ENCODE measurements around the gene MYMX. TPM values are rescaled to one million over a fixed set of nuclear protein-coding genes. Genes with fewer than 3 reads are reported as not detected.

The MYMX gene
- total RNA-seq, 1 experiment from 2014 or later, result not detected

- no peaks in the 10 kb centered on the region for H3K27me3 Mint-ChIP-seq (ENCODE audit: insufficient read depth, unreplicated experiment)
- H3K27me3 ChIP-seq (replicated peaks; ENCODE audit: control insufficient read depth, insufficient read depth, low read length), result no peaks in the 10 kb centered on the region
- BruUV-seq (replicated peaks), result no TSS peak
- H3K36me3 ChIP-seq (ENCODE audit: control insufficient read depth, insufficient read depth, low read length), result peaks cover 4% of the 10 kb centered on the region
- CTCF ChIA-PET, result interaction anchor here (1.6 kb wide), 1 partner anchor 22 kb away, joined by 8 read pairs; the partner anchor contains the start of gene SLC29A1
- no peak for DNase-seq
- no peaks in the 10 kb centered on the region for H3K9me3 Mint-ChIP-seq (ENCODE audit: unreplicated experiment)
- no peak for TF ChIP-seq CTCF (IDR thresholded peaks at IDR 0.05; ENCODE audit: insufficient read depth in 1 of 2, low read depth in 1 of 2, low read length in 1 of 2, severe bottlenecking in 1 of 2, unreplicated experiment in 1 of 2)
- H3K9me3 ChIP-seq, result no peaks in the 10 kb centered on the region
- POLR2A ChIA-PET, result interaction anchor here (0.6 kb wide), 1 partner anchor 19 kb away, joined by 3 read pairs; no protein-coding TSS in a partner anchor
- peak overlapping the region; percentile 97 for H3K4me3 Mint-ChIP-seq (ENCODE audit: unreplicated experiment)
- peaks cover 49% of the 10 kb centered on the region for H3K36me3 Mint-ChIP-seq (ENCODE audit: insufficient read depth, unreplicated experiment)
- intact Hi-C loops (cut with micrococcal nuclease; ENCODE audit: unreplicated experiment), result loop anchor here (5.0 kb wide), 1 partner anchor 428 kb away; no protein-coding TSS in a partner anchor
- H3K27ac Mint-ChIP-seq (ENCODE audit: unreplicated experiment), result peak overlapping the region; percentile 99
- H3K4me3 ChIP-seq (ENCODE audit: low read depth, low read length), result peak overlapping the region; percentile 97
- H3K4me1 ChIP-seq, result peaks cover 15% of the 10 kb centered on the region
- peaks cover 13% of the 10 kb centered on the region for H3K4me1 Mint-ChIP-seq (ENCODE audit: low read depth, unreplicated experiment)
Measured at GRCh38 chr6:44245391-44245911, 28.7 kb downstream of the MYMX start.

GRCh38 chr6:44245912-44246662 lies 29.4 kb downstream of the MYMX start:
- H3K36me3 Mint-ChIP-seq (ENCODE audit: insufficient read depth, unreplicated experiment), result peaks cover 55% of the 10 kb centered on the region
- DNase-seq, result peak; percentile 92 to 96
- no peaks in the 10 kb centered on the region for H3K9me3 Mint-ChIP-seq (ENCODE audit: unreplicated experiment)
- no peaks in the 10 kb centered on the region for H3K27me3 Mint-ChIP-seq (ENCODE audit: insufficient read depth, unreplicated experiment)
- peak overlapping the region; percentile 99 for H3K27ac Mint-ChIP-seq (ENCODE audit: unreplicated experiment)
- intact Hi-C loops (cut with micrococcal nuclease; ENCODE audit: unreplicated experiment), result loop anchor here (5.0 kb wide), 1 partner anchor 429 kb away; no protein-coding TSS in a partner anchor
- no peaks in the 10 kb centered on the region for H3K9me3 ChIP-seq
- BruUV-seq (replicated peaks), result no TSS peak
- ChIA-PET POLR2A (interaction anchor here (0.5 to 2.1 kb wide), 12 partner anchors 9 to 151 kb away, joined by 3 to 37 read pairs (median 4); partner anchors contain the start of genes MRPL14, SLC29A1, SLC35B2 and TMEM63B), CTCF (interaction anchor here (0.8 to 1.6 kb wide), 5 partner anchors 9 to 134 kb away, joined by 3 to 8 read pairs (median 4); partner anchors contain the start of gene SLC29A1)
- peak overlapping the region; percentile 97 for H3K4me3 Mint-ChIP-seq (ENCODE audit: unreplicated experiment)
- H3K4me1 Mint-ChIP-seq (ENCODE audit: low read depth, unreplicated experiment), result peaks cover 13% of the 10 kb centered on the region
- peak overlapping the region; percentile 97 for H3K4me3 ChIP-seq (ENCODE audit: low read depth, low read length)
- H3K36me3 ChIP-seq (ENCODE audit: control insufficient read depth, insufficient read depth, low read length), result peaks cover 6% of the 10 kb centered on the region
- no peaks in the 10 kb centered on the region for H3K27me3 ChIP-seq (replicated peaks; ENCODE audit: control insufficient read depth, insufficient read depth, low read length)
- TF ChIP-seq CTCF (IDR thresholded peaks at IDR 0.05; ENCODE audit: insufficient read depth in 1 of 2, low read depth in 1 of 2, low read length in 1 of 2, severe bottlenecking in 1 of 2, unreplicated experiment in 1 of 2), result peak; percentile 26 to 58
- H3K4me1 ChIP-seq, result peaks cover 15% of the 10 kb centered on the region

GRCh38 chr6:44246663-44247337 lies 30.1 kb downstream of the MYMX start, which contains the start of gene HSP90AB1:
Gene HSP90AB1, plus strand, starts transcription at chr6:44247101. Its CDS starts 1,529 bp downstream, at chr6:44248630.
- BruUV-seq (replicated peaks), result no TSS peak
- POLR2A ChIA-PET, result interaction anchor here (0.5 to 2.1 kb wide), 13 partner anchors 9 to 442 kb away, joined by 3 to 37 read pairs (median 4); partner anchors contain the start of genes MRPL14, SLC29A1, SLC35B2 and TMEM63B
- Mint-ChIP-seq H3K27me3 (ENCODE audit: insufficient read depth, unreplicated experiment) (no peaks in the 10 kb centered on the region), H3K9me3 (ENCODE audit: unreplicated experiment) (no peaks in the 10 kb centered on the region), H3K4me1 (ENCODE audit: low read depth, unreplicated experiment) (peaks cover 13% of the 10 kb centered on the region), H3K4me3 (ENCODE audit: unreplicated experiment) (peak within 1 kb of the TSS; percentile 97), H3K27ac (ENCODE audit: unreplicated experiment) (peak within 1 kb of the TSS; percentile 99), H3K36me3 (ENCODE audit: insufficient read depth, unreplicated experiment) (peaks cover 62% of the 10 kb centered on the region)
- CTCF ChIA-PET, result interaction anchor here (0.7 to 1.6 kb wide), 6 partner anchors 9 to 135 kb away, joined by 3 to 8 read pairs (median 4); partner anchors contain the start of gene SLC29A1
- peak; percentile 95 to 98 for DNase-seq
- no peaks in the 10 kb centered on the region for H3K9me3 ChIP-seq
- intact Hi-C loops (cut with micrococcal nuclease; ENCODE audit: unreplicated experiment), result loop anchor here (5.0 kb wide), 1 partner anchor 429 kb away; no protein-coding TSS in a partner anchor
- H3K36me3 ChIP-seq (ENCODE audit: control insufficient read depth, insufficient read depth, low read length), result peaks cover 6% of the 10 kb centered on the region
- H3K27me3 ChIP-seq (replicated peaks; ENCODE audit: control insufficient read depth, insufficient read depth, low read length), result no peaks in the 10 kb centered on the region
- H3K4me3 ChIP-seq (ENCODE audit: low read depth, low read length), result peak within 1 kb of the TSS; percentile 97
- peaks cover 15% of the 10 kb centered on the region for H3K4me1 ChIP-seq
- TF ChIP-seq CTCF (IDR thresholded peaks at IDR 0.05; ENCODE audit: insufficient read depth in 1 of 2, low read depth in 1 of 2, low read length in 1 of 2, severe bottlenecking in 1 of 2, unreplicated experiment in 1 of 2), result no peak
